WTC11 (cell line): ENCODE results near the gene FOXL2. TPM values are rescaled to one million over a fixed set of nuclear protein-coding genes. Genes with fewer than 3 reads are reported as not detected.

Source experiments
- ATAC-seq: fragments of 200-7000 bp; cut with Tn5 transposase; 2 replicates; pipeline ENCODE4 v1.10.0; 2021; ENCODE audit warnings: mild to moderate bottlenecking, moderate library complexity
- CTCF ChIA-PET: fragments of 300-600 bp; sonication (Branson Sonifier 250); formaldehyde crosslinking; loops from one replicate; lab custom pipeline; 2021; ENCODE audit warnings: antibody characterized with exemption; lab: Charles Lee
- POLR2A ChIA-PET: fragments of 350-600 bp; sonication (Branson Sonifier 250); formaldehyde crosslinking; loops from one replicate; lab custom pipeline; 2021; ENCODE audit warnings: antibody characterized with exemption; lab: Charles Lee
- DNase-seq: peaks from one replicate; pipeline ENCODE4 v3.0.0; 2021; ENCODE audit warnings: low spot score
- H3K27ac Mint-ChIP-seq: 2 replicates; pipeline ENCODE4 v1.8.0; 2021; ENCODE audit warnings: mixed read lengths
- H3K27me3 Mint-ChIP-seq: 2 replicates; pipeline ENCODE4 v1.8.0; 2021; ENCODE audit warnings: low read depth, mild to moderate bottlenecking, moderate library complexity, mixed read lengths
- H3K36me3 Mint-ChIP-seq: 2 replicates; pipeline ENCODE4 v1.8.0; 2021; ENCODE audit warnings: mixed read lengths
- H3K4me1 Mint-ChIP-seq: 2 replicates; pipeline ENCODE4 v1.8.0; 2022; ENCODE audit warnings: mixed read lengths
- H3K4me3 Mint-ChIP-seq: 2 replicates; pipeline ENCODE4 v1.8.0; 2021; ENCODE audit warnings: mild to moderate bottlenecking, moderate library complexity, mixed read lengths
- H3K9me3 Mint-ChIP-seq: 2 replicates; pipeline ENCODE4 v1.8.0; 2021; ENCODE audit warnings: mixed read lengths
- CREM ChIP-seq: sonication (generic); formaldehyde crosslinking; IDR thresholded peaks from 2 replicates; pipeline ENCODE4 v1.8.1; 2022; ENCODE audit warnings: mild to moderate bottlenecking, missing genetic modification reagents, moderate library complexity
- ELF4 ChIP-seq: sonication (generic); formaldehyde crosslinking; IDR thresholded peaks from 2 replicates; pipeline ENCODE4 v1.8.1; 2022; ENCODE audit warnings: low read depth, mild to moderate bottlenecking, moderate library complexity, missing genetic modification reagents
- ESRRA ChIP-seq: sonication (generic); formaldehyde crosslinking; IDR thresholded peaks from 2 replicates; pipeline ENCODE4 v1.8.1; 2022; ENCODE audit warnings: mild to moderate bottlenecking, missing genetic modification reagents, borderline replicate concordance
- KAT7 ChIP-seq: sonication (generic); formaldehyde crosslinking; IDR thresholded peaks from 2 replicates; pipeline ENCODE4 v1.8.1; 2023; ENCODE audit warnings: missing genetic modification reagents, mild to moderate bottlenecking, borderline replicate concordance
- NR1H2 ChIP-seq: sonication (generic); formaldehyde crosslinking; IDR thresholded peaks from 2 replicates; pipeline ENCODE4 v1.9.0; 2021; ENCODE audit warnings: mild to moderate bottlenecking, moderate library complexity, missing genetic modification reagents
- TEAD4 ChIP-seq: sonication (generic); formaldehyde crosslinking; IDR thresholded peaks from 2 replicates; pipeline ENCODE4 v1.8.0; 2022; ENCODE audit warnings: mild to moderate bottlenecking, missing genetic modification reagents
- total RNA-seq: library from RNA; stranded (reverse); gene quantifications from 3 replicates; pipeline ENCODE4 v1.2.3, GENCODE V29; 2021
- TF ChIP-seq, protein P1 (sequence below): fragments of 250-450 bp; sonication (Bioruptor Pico); IDR thresholded peaks from 2 replicates; pipeline ENCODE4 v1.9.0; 2021; ENCODE audit warnings: mild to moderate bottlenecking, borderline replicate concordance
- TF ChIP-seq, protein P2 (sequence below): sonication (generic); formaldehyde crosslinking; IDR thresholded peaks from 2 replicates; pipeline ENCODE4 v1.8.0; 2022; ENCODE audit warnings: mild to moderate bottlenecking, missing genetic modification reagents
- TF ChIP-seq, protein P3 (sequence below): fragments of 250-450 bp; sonication (Bioruptor Pico); IDR thresholded peaks from 2 replicates; pipeline ENCODE4 v2.1.2; 2022; ENCODE audit warnings: mild to moderate bottlenecking, moderate library complexity
- TF ChIP-seq, protein P4 (sequence below): sonication (generic); formaldehyde crosslinking; IDR thresholded peaks from 2 replicates; pipeline ENCODE4 v1.8.1; 2023; ENCODE audit warnings: mild to moderate bottlenecking, missing genetic modification reagents
- TF ChIP-seq, protein P5 (sequence below): sonication (generic); formaldehyde crosslinking; IDR thresholded peaks from 2 replicates; pipeline ENCODE4 v1.8.1; 2023; ENCODE audit warnings: mild to moderate bottlenecking, missing genetic modification reagents, borderline replicate concordance
- TF ChIP-seq, protein P6 (sequence below): sonication (generic); formaldehyde crosslinking; IDR thresholded peaks from 2 replicates; pipeline ENCODE4 v1.8.0; 2022; ENCODE audit warnings: missing genetic modification reagents

The FOXL2 gene
- total RNA-seq, 1 experiment from 2014 or later, result 1.4 TPM

DNA sequence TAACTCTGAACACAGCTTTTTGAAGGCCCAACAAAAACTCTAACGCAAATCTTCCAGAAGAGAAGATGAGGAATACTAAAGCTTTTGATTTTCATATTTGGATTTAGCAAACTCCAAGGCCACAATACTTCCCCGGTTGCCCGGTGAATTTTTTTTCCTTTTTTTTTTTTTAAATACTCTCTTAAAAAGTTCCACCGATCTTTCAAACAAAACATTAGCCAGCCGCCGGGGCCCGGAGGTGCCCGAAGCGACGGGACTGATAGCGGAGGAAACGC is 2.3 kb downstream of the FOXL2 start (continued):
- TF ChIP-seq, protein P1, sequence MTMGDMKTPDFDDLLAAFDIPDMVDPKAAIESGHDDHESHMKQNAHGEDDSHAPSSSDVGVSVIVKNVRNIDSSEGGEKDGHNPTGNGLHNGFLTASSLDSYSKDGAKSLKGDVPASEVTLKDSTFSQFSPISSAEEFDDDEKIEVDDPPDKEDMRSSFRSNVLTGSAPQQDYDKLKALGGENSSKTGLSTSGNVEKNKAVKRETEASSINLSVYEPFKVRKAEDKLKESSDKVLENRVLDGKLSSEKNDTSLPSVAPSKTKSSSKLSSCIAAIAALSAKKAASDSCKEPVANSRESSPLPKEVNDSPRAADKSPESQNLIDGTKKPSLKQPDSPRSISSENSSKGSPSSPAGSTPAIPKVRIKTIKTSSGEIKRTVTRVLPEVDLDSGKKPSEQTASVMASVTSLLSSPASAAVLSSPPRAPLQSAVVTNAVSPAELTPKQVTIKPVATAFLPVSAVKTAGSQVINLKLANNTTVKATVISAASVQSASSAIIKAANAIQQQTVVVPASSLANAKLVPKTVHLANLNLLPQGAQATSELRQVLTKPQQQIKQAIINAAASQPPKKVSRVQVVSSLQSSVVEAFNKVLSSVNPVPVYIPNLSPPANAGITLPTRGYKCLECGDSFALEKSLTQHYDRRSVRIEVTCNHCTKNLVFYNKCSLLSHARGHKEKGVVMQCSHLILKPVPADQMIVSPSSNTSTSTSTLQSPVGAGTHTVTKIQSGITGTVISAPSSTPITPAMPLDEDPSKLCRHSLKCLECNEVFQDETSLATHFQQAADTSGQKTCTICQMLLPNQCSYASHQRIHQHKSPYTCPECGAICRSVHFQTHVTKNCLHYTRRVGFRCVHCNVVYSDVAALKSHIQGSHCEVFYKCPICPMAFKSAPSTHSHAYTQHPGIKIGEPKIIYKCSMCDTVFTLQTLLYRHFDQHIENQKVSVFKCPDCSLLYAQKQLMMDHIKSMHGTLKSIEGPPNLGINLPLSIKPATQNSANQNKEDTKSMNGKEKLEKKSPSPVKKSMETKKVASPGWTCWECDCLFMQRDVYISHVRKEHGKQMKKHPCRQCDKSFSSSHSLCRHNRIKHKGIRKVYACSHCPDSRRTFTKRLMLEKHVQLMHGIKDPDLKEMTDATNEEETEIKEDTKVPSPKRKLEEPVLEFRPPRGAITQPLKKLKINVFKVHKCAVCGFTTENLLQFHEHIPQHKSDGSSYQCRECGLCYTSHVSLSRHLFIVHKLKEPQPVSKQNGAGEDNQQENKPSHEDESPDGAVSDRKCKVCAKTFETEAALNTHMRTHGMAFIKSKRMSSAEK (CRISPR knock-in tag), result no peak
- TF ChIP-seq TEAD4 (CRISPR knock-in tag) (no peak), KAT7 (CRISPR knock-in tag) (no peak), ELF4 (no peak), NR1H2 (CRISPR knock-in tag) (no peak), CREM (CRISPR knock-in tag) (no peak)
- TF ChIP-seq, protein P2, sequence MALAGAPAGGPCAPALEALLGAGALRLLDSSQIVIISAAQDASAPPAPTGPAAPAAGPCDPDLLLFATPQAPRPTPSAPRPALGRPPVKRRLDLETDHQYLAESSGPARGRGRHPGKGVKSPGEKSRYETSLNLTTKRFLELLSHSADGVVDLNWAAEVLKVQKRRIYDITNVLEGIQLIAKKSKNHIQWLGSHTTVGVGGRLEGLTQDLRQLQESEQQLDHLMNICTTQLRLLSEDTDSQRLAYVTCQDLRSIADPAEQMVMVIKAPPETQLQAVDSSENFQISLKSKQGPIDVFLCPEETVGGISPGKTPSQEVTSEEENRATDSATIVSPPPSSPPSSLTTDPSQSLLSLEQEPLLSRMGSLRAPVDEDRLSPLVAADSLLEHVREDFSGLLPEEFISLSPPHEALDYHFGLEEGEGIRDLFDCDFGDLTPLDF (CRISPR knock-in tag), result no peak
- TF ChIP-seq, protein P3, sequence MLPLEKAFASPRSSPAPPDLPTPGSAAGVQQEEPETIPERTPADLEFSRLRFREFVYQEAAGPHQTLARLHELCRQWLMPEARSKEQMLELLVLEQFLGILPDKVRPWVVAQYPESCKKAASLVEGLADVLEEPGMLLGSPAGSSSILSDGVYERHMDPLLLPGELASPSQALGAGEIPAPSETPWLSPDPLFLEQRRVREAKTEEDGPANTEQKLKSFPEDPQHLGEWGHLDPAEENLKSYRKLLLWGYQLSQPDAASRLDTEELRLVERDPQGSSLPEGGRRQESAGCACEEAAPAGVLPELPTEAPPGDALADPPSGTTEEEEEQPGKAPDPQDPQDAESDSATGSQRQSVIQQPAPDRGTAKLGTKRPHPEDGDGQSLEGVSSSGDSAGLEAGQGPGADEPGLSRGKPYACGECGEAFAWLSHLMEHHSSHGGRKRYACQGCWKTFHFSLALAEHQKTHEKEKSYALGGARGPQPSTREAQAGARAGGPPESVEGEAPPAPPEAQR (CRISPR knock-in tag), result no peak
- TF ChIP-seq, protein P4, sequence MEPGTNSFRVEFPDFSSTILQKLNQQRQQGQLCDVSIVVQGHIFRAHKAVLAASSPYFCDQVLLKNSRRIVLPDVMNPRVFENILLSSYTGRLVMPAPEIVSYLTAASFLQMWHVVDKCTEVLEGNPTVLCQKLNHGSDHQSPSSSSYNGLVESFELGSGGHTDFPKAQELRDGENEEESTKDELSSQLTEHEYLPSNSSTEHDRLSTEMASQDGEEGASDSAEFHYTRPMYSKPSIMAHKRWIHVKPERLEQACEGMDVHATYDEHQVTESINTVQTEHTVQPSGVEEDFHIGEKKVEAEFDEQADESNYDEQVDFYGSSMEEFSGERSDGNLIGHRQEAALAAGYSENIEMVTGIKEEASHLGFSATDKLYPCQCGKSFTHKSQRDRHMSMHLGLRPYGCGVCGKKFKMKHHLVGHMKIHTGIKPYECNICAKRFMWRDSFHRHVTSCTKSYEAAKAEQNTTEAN (CRISPR knock-in tag), result no peak
- TF ChIP-seq, protein P5, sequence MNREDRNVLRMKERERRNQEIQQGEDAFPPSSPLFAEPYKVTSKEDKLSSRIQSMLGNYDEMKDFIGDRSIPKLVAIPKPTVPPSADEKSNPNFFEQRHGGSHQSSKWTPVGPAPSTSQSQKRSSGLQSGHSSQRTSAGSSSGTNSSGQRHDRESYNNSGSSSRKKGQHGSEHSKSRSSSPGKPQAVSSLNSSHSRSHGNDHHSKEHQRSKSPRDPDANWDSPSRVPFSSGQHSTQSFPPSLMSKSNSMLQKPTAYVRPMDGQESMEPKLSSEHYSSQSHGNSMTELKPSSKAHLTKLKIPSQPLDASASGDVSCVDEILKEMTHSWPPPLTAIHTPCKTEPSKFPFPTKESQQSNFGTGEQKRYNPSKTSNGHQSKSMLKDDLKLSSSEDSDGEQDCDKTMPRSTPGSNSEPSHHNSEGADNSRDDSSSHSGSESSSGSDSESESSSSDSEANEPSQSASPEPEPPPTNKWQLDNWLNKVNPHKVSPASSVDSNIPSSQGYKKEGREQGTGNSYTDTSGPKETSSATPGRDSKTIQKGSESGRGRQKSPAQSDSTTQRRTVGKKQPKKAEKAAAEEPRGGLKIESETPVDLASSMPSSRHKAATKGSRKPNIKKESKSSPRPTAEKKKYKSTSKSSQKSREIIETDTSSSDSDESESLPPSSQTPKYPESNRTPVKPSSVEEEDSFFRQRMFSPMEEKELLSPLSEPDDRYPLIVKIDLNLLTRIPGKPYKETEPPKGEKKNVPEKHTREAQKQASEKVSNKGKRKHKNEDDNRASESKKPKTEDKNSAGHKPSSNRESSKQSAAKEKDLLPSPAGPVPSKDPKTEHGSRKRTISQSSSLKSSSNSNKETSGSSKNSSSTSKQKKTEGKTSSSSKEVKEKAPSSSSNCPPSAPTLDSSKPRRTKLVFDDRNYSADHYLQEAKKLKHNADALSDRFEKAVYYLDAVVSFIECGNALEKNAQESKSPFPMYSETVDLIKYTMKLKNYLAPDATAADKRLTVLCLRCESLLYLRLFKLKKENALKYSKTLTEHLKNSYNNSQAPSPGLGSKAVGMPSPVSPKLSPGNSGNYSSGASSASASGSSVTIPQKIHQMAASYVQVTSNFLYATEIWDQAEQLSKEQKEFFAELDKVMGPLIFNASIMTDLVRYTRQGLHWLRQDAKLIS (CRISPR knock-in tag), result no peak

DNA sequence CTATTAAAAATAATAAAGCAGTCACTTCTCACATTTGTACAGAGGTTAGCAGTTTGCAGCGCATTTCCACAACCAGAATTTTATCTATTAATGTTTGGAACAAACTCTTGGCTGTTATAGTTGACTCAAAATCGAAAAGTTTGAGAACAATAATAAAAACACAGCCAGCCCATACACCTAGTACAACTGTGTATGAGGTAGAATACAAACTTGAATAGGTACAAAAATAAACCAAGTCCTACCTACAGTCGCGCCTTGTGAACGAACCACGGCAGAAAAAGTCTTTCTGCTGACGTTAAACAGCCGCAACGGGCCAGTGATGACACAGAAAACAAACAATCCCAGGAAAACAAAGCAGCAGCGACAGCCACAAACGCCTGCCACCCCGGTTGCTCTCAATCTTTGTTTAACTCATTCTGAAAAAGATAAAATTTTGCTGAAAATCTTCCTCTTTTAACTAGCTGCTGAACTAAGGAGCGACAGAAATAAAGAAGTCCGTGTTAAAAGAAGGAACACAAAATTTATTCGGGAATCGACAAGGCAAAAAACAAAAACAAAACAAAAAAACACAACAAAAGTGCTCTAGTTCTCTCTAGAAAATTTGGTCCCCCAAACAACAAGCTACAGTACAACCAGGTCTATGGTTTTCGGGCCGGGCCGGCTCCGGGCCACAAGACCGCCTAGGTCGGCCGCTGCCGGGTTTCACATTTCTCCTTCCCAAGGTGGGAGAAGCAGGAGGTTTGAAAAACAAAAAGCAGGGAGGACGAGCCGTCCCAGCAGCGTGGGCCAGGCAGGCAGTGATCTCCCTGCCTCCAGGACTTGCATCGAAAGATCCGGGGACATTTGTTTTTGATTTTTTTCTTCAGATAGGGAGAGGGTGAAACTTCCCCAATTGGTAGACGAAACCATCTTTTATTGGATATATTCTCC is 2.9 kb downstream of the FOXL2 start:
- H3K27ac Mint-ChIP-seq, result no peak overlapping the region
- DNase-seq, result peak; percentile 60
- H3K4me1 Mint-ChIP-seq, result peaks cover 52% of the 10 kb centered on the region
- ChIA-PET POLR2A (no interaction called here), CTCF (interaction anchor here (0.7 to 9.6 kb wide), 7 partner anchors 5 to 385 kb away, joined by 5 to 158 read pairs (median 9); no protein-coding TSS in a partner anchor)
- H3K4me3 Mint-ChIP-seq, result peak overlapping the region; percentile 80
- H3K36me3 Mint-ChIP-seq, result no peaks in the 10 kb centered on the region; the same call in 1 of the 2 replicates
- ATAC-seq, result no peak
- TF ChIP-seq, protein P6, sequence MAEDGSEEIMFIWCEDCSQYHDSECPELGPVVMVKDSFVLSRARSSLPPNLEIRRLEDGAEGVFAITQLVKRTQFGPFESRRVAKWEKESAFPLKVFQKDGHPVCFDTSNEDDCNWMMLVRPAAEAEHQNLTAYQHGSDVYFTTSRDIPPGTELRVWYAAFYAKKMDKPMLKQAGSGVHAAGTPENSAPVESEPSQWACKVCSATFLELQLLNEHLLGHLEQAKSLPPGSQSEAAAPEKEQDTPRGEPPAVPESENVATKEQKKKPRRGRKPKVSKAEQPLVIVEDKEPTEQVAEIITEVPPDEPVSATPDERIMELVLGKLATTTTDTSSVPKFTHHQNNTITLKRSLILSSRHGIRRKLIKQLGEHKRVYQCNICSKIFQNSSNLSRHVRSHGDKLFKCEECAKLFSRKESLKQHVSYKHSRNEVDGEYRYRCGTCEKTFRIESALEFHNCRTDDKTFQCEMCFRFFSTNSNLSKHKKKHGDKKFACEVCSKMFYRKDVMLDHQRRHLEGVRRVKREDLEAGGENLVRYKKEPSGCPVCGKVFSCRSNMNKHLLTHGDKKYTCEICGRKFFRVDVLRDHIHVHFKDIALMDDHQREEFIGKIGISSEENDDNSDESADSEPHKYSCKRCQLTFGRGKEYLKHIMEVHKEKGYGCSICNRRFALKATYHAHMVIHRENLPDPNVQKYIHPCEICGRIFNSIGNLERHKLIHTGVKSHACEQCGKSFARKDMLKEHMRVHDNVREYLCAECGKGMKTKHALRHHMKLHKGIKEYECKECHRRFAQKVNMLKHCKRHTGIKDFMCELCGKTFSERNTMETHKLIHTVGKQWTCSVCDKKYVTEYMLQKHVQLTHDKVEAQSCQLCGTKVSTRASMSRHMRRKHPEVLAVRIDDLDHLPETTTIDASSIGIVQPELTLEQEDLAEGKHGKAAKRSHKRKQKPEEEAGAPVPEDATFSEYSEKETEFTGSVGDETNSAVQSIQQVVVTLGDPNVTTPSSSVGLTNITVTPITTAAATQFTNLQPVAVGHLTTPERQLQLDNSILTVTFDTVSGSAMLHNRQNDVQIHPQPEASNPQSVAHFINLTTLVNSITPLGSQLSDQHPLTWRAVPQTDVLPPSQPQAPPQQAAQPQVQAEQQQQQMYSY (CRISPR knock-in tag), result peak; percentile 92
- no peak for TF ChIP-seq ESRRA (CRISPR knock-in tag)
- TF ChIP-seq, all 79 proteins: peak for 1
- Mint-ChIP-seq H3K27me3 (peaks cover 98% of the 10 kb centered on the region), H3K9me3 (no peaks in the 10 kb centered on the region)
